ENCODE data around the gene RGP1.

The RGP1 gene

DNA sequence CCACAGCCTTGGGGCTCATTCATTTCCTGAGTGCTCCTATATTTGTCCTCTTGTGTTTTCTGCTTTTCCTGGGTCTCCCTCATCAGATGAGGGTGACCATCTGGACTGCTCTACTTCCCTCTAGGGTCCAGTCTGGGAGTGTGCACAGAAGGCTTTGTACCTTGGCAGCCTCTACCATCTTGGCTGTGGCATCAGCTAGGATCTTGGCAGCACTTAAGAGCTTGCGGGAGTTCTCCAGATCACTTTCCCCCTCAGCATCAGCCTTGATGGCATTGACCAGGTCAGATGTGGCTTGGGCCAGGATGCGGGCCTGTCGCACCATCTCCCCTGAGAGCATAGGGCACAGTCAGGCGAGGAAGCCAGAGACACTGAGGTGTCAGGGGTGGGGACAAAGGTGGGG, 32.9 kb upstream of the RGP1 start:
- Histone ChIP-seq H3K27ac (ENCODE audit: low read depth, low read length) (no peak overlapping the region), H3K4me2 (ENCODE audit: low read length) (no peak overlapping the region), H2BK120ac (ENCODE audit: low read depth, low read length) (no peak overlapping the region), H3K18ac (ENCODE audit: low read length) (no peak overlapping the region), H3K4ac (ENCODE audit: low read depth, low read length) (no peak overlapping the region), H3K23ac (ENCODE audit: low read length) (no peak overlapping the region), H4K5ac (ENCODE audit: low read length) (no peak overlapping the region), H3K56ac (ENCODE audit: low read length) (no peak overlapping the region), H3K4me1 (ENCODE audit: control insufficient read depth, low read depth, low read length) (no peaks in the 10 kb centered on the region), H3K36me3 (ENCODE audit: control insufficient read depth, insufficient read depth, low read length) (peaks cover 52% of the 10 kb centered on the region), H3K79me2 (ENCODE audit: control insufficient read depth, insufficient read depth, low read length) (no peaks in the 10 kb centered on the region), H2BK15ac (replicated peaks; ENCODE audit: low read depth) (no peak overlapping the region), H3K27me3 (ENCODE audit: insufficient read depth, low read length, poor library complexity) (no peaks in the 10 kb centered on the region), H3K9ac (ENCODE audit: low read length) (no peak overlapping the region), H2BK5ac (ENCODE audit: low read length) (no peak overlapping the region), H3K4me3 (ENCODE audit: low read length) (no peak overlapping the region), H2AK5ac (ENCODE audit: low read length) (no peak overlapping the region), H3K79me1 (ENCODE audit: low read length) (no peaks in the 10 kb centered on the region), H4K8ac (ENCODE audit: low read depth, low read length) (no peak overlapping the region)
- no peak for DNase-seq
- WGBS (ENCODE audit: extremely low coverage, insufficient coverage, low lambda C conversion rate) = no CpG with 5 or more reads among the region's 4 CpGs

DNA sequence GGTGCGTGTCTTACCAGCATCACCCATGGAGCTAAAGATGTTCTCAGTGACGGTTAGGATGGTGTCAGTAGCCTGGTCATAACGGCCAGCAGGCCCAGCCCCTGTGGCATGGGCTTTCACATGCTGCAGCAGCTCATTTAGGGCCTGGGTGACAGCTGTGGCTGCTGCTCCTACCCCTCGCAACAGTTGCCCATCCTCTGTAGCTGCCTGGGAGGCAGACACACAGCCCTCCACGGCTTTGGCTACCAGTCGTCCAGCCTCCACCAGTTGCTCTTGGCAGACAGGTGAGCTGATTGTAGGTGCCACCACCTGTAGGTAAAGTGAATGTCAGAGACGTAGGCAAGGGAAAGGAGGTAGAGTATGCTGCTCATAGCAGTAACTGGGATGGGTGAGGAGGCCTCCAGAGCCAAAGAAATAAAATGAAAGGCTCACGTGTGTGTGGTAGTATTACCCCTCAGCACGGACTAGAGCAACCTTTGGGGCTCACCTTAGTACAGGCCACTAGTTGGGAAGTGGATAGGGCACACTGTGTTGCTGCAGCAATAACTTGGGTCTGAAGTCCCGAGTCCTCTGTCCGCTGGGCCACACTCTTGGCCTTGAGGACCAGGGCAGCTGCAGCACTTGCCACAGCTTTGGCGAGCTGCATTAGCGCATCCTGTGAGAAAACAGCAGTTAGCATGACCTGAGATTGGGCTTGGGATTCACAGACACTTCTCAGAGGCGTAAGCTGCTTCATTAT, 31.8 kb upstream of the RGP1 start:
- Histone ChIP-seq H3K4me2 (ENCODE audit: low read length) (no peak overlapping the region), H2AK5ac (ENCODE audit: low read length) (no peak overlapping the region), H2BK5ac (ENCODE audit: low read length) (no peak overlapping the region), H3K18ac (ENCODE audit: low read length) (no peak overlapping the region), H3K79me2 (ENCODE audit: control insufficient read depth, insufficient read depth, low read length) (no peaks in the 10 kb centered on the region), H3K56ac (ENCODE audit: low read length) (no peak overlapping the region), H4K5ac (ENCODE audit: low read length) (no peak overlapping the region), H3K4me1 (ENCODE audit: control insufficient read depth, low read depth, low read length) (no peaks in the 10 kb centered on the region), H3K36me3 (ENCODE audit: control insufficient read depth, insufficient read depth, low read length) (peaks cover 55% of the 10 kb centered on the region), H4K8ac (ENCODE audit: low read depth, low read length) (no peak overlapping the region), H3K4ac (ENCODE audit: low read depth, low read length) (no peak overlapping the region), H3K27ac (ENCODE audit: low read depth, low read length) (no peak overlapping the region), H3K79me1 (ENCODE audit: low read length) (no peaks in the 10 kb centered on the region), H2BK120ac (ENCODE audit: low read depth, low read length) (no peak overlapping the region), H2BK15ac (replicated peaks; ENCODE audit: low read depth) (no peak overlapping the region), H3K9ac (ENCODE audit: low read length) (no peak overlapping the region), H3K23ac (ENCODE audit: low read length) (no peak overlapping the region), H3K27me3 (ENCODE audit: insufficient read depth, low read length, poor library complexity) (no peaks in the 10 kb centered on the region), H3K4me3 (ENCODE audit: low read length) (no peak overlapping the region)
- no peak for DNase-seq
- WGBS (ENCODE audit: extremely low coverage, insufficient coverage, low lambda C conversion rate) = no CpG with 5 or more reads among the region's 14 CpGs

DNA sequence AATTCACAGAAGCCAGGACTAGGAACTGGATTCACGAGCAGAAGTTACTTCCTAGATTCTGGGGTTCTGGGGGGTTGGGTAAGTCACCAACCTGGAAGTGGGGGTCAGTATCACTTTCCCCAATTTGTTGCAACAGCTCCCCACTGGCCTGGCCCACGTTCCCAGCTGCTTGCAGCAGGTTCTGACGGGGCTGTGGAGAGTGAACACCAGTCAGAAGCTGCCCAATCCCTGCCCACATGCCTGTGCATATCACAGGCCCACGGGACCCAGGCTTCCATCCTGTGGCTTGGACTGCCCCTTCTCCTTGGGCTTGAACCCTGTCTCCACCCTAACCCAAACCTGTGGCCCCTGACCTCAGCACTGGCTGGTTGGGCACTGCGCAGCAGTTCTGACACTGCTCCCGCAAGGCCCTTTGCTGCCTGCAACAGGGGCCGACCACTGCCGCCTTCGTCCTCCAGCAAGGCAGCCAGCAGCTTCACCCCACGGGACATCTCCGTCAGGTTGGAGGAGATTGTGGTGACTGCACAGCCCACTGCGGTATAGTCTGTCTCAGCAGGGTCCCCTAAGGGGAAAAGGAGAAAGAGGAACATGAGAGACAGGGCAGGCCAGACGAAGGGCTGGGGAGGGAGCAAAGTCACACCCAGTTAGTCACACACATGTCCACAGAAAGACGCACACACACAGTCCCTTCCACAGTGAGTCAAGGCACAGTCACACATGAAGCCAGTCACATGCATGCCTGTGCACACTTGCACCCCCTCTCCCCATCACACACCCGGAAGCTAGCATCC, 30.2 kb upstream of the RGP1 start:
- Histone ChIP-seq H3K79me2 (ENCODE audit: control insufficient read depth, insufficient read depth, low read length) (no peaks in the 10 kb centered on the region), H4K8ac (ENCODE audit: low read depth, low read length) (no peak overlapping the region), H3K36me3 (ENCODE audit: control insufficient read depth, insufficient read depth, low read length) (peaks cover 55% of the 10 kb centered on the region), H3K4me3 (ENCODE audit: low read length) (no peak overlapping the region), H3K79me1 (ENCODE audit: low read length) (no peaks in the 10 kb centered on the region), H2BK15ac (replicated peaks; ENCODE audit: low read depth) (no peak overlapping the region), H3K4ac (ENCODE audit: low read depth, low read length) (no peak overlapping the region), H3K27me3 (ENCODE audit: insufficient read depth, low read length, poor library complexity) (no peaks in the 10 kb centered on the region), H4K5ac (ENCODE audit: low read length) (no peak overlapping the region), H3K27ac (ENCODE audit: low read depth, low read length) (no peak overlapping the region), H2BK120ac (ENCODE audit: low read depth, low read length) (no peak overlapping the region), H3K4me2 (ENCODE audit: low read length) (no peak overlapping the region), H3K18ac (ENCODE audit: low read length) (no peak overlapping the region), H3K4me1 (ENCODE audit: control insufficient read depth, low read depth, low read length) (no peaks in the 10 kb centered on the region), H3K23ac (ENCODE audit: low read length) (no peak overlapping the region), H2AK5ac (ENCODE audit: low read length) (no peak overlapping the region), H2BK5ac (ENCODE audit: low read length) (no peak overlapping the region), H3K9ac (ENCODE audit: low read length) (no peak overlapping the region), H3K56ac (ENCODE audit: low read length) (no peak overlapping the region)
- WGBS (ENCODE audit: extremely low coverage, insufficient coverage, low lambda C conversion rate) = no CpG with 5 or more reads among the region's 15 CpGs
- DNase-seq = no peak

DNA sequence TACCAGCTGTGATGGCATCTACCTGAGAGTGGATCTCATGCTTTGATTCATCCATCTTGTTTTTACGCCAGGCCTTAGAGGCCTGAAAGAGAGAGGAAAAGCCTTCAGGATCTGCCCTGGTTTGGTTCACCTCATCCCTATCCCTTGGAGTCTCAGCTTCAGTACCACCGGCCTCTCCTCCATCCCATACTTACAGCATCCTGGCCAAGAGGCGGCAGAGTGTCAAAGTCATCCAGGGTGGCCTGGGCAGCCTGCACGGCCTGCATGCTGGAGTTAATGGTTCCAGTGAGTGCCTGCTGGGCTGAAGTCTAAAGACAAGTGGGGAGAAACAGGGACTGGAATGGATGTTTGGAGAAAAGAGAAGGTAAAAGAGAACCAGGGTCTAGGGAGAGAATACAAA, 29.5 kb upstream of the RGP1 start:
- Histone ChIP-seq H3K9ac (ENCODE audit: low read length) (no peak overlapping the region), H2BK120ac (ENCODE audit: low read depth, low read length) (no peak overlapping the region), H3K79me1 (ENCODE audit: low read length) (no peaks in the 10 kb centered on the region), H3K79me2 (ENCODE audit: control insufficient read depth, insufficient read depth, low read length) (no peaks in the 10 kb centered on the region), H3K36me3 (ENCODE audit: control insufficient read depth, insufficient read depth, low read length) (peaks cover 58% of the 10 kb centered on the region), H3K56ac (ENCODE audit: low read length) (no peak overlapping the region), H3K23ac (ENCODE audit: low read length) (no peak overlapping the region), H2AK5ac (ENCODE audit: low read length) (no peak overlapping the region), H3K27ac (ENCODE audit: low read depth, low read length) (no peak overlapping the region), H3K27me3 (ENCODE audit: insufficient read depth, low read length, poor library complexity) (no peaks in the 10 kb centered on the region), H3K4me2 (ENCODE audit: low read length) (no peak overlapping the region), H2BK15ac (replicated peaks; ENCODE audit: low read depth) (no peak overlapping the region), H2BK5ac (ENCODE audit: low read length) (no peak overlapping the region), H4K8ac (ENCODE audit: low read depth, low read length) (no peak overlapping the region), H3K4me3 (ENCODE audit: low read length) (no peak overlapping the region), H4K5ac (ENCODE audit: low read length) (no peak overlapping the region), H3K18ac (ENCODE audit: low read length) (no peak overlapping the region), H3K4ac (ENCODE audit: low read depth, low read length) (no peak overlapping the region), H3K4me1 (ENCODE audit: control insufficient read depth, low read depth, low read length) (no peaks in the 10 kb centered on the region)
- no CpG with 5 or more reads among the region's 4 CpGs for WGBS (ENCODE audit: extremely low coverage, insufficient coverage, low lambda C conversion rate)
- no peak for DNase-seq

DNA sequence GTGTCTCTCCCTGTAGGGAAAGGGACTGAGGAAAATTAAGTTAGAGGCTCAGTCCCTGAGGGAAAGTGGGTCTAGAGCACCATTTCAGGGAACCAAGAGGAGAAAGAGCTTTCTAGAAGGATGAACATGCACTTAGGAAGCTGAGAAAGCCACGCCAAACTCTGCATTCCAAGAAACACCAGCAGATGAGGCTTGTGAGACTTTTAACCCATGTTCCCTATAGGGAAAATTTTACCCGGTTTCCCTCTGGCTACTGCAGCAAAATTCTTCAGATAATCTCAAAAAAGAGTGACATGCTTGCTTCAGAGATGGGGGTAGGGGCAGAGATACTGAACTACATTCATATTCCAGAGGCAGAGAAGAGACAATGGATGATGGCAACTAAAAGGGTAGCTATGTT, 25.7 kb upstream of the RGP1 start:
- no CpG with 5 or more reads among the region's 2 CpGs for whole genome bisulfite sequencing (ENCODE audit: extremely low coverage, insufficient coverage, low lambda C conversion rate)
- Histone ChIP-seq H4K5ac (ENCODE audit: low read length) (no peak overlapping the region), H3K4me1 (ENCODE audit: control insufficient read depth, low read depth, low read length) (peaks cover 12% of the 10 kb centered on the region), H3K23ac (ENCODE audit: low read length) (no peak overlapping the region), H3K79me1 (ENCODE audit: low read length) (peaks cover 27% of the 10 kb centered on the region), H3K4ac (ENCODE audit: low read depth, low read length) (no peak overlapping the region), H3K56ac (ENCODE audit: low read length) (no peak overlapping the region), H3K36me3 (ENCODE audit: control insufficient read depth, insufficient read depth, low read length) (peaks cover 37% of the 10 kb centered on the region), H2AK5ac (ENCODE audit: low read length) (no peak overlapping the region), H3K18ac (ENCODE audit: low read length) (no peak overlapping the region), H3K9ac (ENCODE audit: low read length) (no peak overlapping the region), H2BK15ac (replicated peaks; ENCODE audit: low read depth) (no peak overlapping the region), H3K27me3 (ENCODE audit: insufficient read depth, low read length, poor library complexity) (no peaks in the 10 kb centered on the region), H3K4me2 (ENCODE audit: low read length) (no peak overlapping the region), H2BK5ac (ENCODE audit: low read length) (no peak overlapping the region), H3K27ac (ENCODE audit: low read depth, low read length) (no peak overlapping the region), H3K4me3 (ENCODE audit: low read length) (no peak overlapping the region), H3K79me2 (ENCODE audit: control insufficient read depth, insufficient read depth, low read length) (peaks cover 18% of the 10 kb centered on the region), H4K8ac (ENCODE audit: low read depth, low read length) (no peak overlapping the region), H2BK120ac (ENCODE audit: low read depth, low read length) (no peak overlapping the region)
- DNase-seq = no peak
